NB4 (cell line): ENCODE data around the gene SLC1A6.

ENCODE experiments used
- DNase-seq: peaks from one replicate; pipeline ENCODE4 v3.0.0; 2010; ENCODE audit warnings: low read depth
- H3K4me3 ChIP-seq: one replicate; pipeline ENCODE4 v1.5.1; 2011; ENCODE audit warnings: mild to moderate bottlenecking, low read depth, low read length, moderate library complexity
- CTCF ChIP-seq: IDR thresholded peaks from one replicate; pipeline ENCODE4 v1.5.1; 2012; ENCODE audit warnings: low read depth, low read length
- MYC ChIP-seq: IDR thresholded peaks from 2 replicates; pipeline ENCODE4 v1.6.1; 2011; ENCODE audit warnings: low read depth, low read length
- POLR2A ChIP-seq: IDR thresholded peaks from 2 replicates; pipeline ENCODE4 v1.6.1; 2011; ENCODE audit warnings: mild to moderate bottlenecking; ENCODE audit not compliant: insufficient read length; ENCODE audit errors: extremely low read depth
- TF ChIP-seq, protein P1 (sequence below): IDR thresholded peaks from 2 replicates; pipeline ENCODE4 v1.6.1; 2011; ENCODE audit warnings: low read depth, low read length

Gene SLC1A6

DNA sequence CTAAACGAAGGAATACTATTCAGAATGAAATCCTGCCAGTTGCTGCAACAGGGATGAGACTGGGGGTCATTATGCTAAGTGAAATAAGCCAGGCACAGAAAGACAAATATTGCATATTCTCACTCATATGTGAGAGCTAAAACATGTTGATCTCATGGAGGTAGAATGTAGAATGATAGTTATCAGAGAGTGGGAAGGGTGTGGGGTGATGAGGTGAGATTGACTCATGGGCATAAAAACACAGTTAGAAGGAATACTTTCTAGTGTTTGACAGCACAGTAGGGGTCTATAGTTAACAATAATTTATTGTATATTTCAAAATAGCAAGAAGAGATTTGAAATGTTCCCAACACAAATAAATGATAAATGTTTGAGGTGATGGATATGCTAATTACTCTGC is 46.2 kb downstream of the SLC1A6 start:
- no peak for DNase-seq
- no peak overlapping the region for H3K4me3 ChIP-seq
- TF ChIP-seq POLR2A = no peak
- no peak for TF ChIP-seq CTCF
- TF ChIP-seq, protein P1, sequence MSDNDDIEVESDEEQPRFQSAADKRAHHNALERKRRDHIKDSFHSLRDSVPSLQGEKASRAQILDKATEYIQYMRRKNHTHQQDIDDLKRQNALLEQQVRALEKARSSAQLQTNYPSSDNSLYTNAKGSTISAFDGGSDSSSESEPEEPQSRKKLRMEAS = no peak
- TF ChIP-seq MYC = no peak

DNA sequence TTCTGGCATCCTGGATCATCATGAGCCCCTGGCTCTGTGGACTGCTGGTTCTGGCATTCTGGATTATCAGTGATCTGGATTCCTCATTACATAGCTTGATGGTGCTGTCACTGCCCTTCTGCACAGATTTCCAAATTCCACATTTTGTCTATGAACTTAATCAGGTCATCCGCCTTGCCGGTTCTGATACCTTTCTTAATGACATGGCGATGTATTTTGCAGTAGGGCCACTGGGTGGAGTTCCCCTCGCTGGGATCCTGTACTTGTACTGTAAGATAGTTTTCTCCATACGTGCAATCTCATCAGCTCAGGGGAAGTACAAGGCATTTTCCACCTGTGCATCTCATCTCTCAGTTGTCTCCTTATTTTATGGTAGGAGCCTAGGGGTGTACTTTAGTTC is 62.8 kb downstream of the SLC1A6 start:
- no peak overlapping the region for H3K4me3 ChIP-seq
- TF ChIP-seq CTCF = no peak
- TF ChIP-seq, protein P1 = no peak
- TF ChIP-seq POLR2A = no peak
- TF ChIP-seq MYC = no peak
- DNase-seq = peak; percentile 60

DNA sequence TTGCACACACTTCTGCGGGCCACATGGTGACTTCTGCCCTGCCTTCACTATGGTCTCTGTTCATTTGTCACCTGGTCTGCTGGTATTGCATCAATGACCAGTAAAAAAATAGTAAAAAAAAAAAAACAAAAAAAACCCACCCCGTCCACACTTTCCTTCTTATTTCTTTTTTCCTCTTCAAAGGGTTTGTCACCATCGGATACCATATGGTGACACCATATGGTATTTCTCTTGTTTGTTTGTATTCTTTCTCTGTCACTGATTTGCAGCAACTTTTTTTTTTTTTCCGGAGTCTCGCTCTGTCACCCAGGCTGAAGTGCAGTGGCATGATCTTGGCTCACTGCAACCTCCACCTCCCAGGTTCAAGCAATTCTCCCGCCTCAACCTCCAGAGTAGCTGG is 64.5 kb downstream of the SLC1A6 start:
- DNase-seq = no peak
- H3K4me3 ChIP-seq = no peak overlapping the region

DNA sequence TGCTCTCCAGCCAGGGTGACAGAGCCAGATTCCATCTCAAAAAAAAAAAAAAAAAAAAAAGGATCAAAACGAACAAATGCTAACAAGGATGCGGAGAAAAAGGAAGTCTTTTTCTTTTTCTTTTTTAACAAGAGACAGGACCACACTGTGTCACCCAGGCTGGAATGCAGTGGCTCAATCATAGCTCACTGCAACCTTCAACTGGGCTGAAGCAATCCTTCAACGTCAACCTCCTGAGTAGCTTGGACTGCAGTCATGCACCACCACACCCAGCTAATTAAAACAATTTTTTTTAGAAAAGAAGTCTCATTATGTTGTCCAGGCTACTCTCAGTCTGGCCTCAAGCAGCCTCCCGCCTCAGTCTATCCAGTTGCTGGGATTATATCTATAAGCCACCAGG is 73.0 kb downstream of the SLC1A6 start:
- H3K4me3 ChIP-seq = no peak overlapping the region
- no peak for TF ChIP-seq MYC
- TF ChIP-seq, protein P1 = no peak
- no peak for TF ChIP-seq CTCF
- TF ChIP-seq POLR2A = no peak
- no peak for DNase-seq

More for the DNA sequence above, 64.5 kb downstream of the SLC1A6 start:
- TF ChIP-seq, protein P1 = no peak
- no peak for TF ChIP-seq POLR2A
- no peak for TF ChIP-seq CTCF
- no peak for TF ChIP-seq MYC

DNA sequence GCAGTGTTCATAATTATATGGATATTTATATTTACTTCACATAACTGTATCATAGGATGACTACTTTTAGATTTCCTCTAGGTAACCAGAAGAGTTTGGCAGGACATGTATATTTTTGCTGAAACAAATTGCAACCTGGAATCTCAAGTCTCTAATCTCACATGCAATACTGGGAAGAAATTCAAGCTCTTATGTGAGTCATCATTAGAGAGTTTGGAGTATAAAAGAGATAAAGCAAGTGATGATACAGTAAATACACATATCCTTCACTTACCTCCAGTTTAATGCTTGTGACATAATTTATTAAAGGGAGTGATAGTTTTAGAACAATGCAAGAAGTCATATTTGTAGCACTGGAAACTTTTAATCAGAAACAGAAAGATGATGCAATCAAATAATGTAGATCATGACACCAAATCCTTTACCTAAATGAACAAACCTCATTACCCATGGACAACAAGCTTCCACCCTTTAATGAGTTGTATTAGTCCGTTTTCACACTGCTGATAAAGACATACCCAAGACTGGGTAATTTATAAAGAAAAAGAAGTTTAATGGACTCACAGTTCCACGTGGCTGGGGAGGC is 77.9 kb downstream of the SLC1A6 start:
- no peak for DNase-seq
- H3K4me3 ChIP-seq = no peak overlapping the region
- TF ChIP-seq CTCF = no peak
- no peak for TF ChIP-seq POLR2A
- TF ChIP-seq, protein P1 = no peak
- TF ChIP-seq MYC = no peak
